Measurements from ENCODE around the gene NEDD4L.
"Not testable (repeated sequence)": the region's sequence is repeated elsewhere in the genome, so short reads cannot be mapped to it uniquely, and the experiment has no call there.

GRCh38 chr18:58050963-58051362 lies 6.9 kb downstream of the NEDD4L start:
- TF ChIP-seq POU6F1 (CRISPR knock-in tag; IDR thresholded peaks at IDR 0.05; ENCODE audit: borderline replicate concordance, low read depth); RARB (CRISPR knock-in tag; IDR thresholded peaks at IDR 0.05); TSHZ2 (CRISPR knock-in tag; IDR thresholded peaks at IDR 0.05); ARNTL (CRISPR knock-in tag; IDR thresholded peaks at IDR 0.05; ENCODE audit: borderline replicate concordance, low read depth); ZFP30 (CRISPR knock-in tag; IDR thresholded peaks at IDR 0.05); PATZ1 (CRISPR knock-in tag; IDR thresholded peaks at IDR 0.05; ENCODE audit: borderline replicate concordance); BACH2 (CRISPR knock-in tag; IDR thresholded peaks at IDR 0.05; ENCODE audit: borderline replicate concordance); ZNF8 (CRISPR knock-in tag; IDR thresholded peaks at IDR 0.05); CSRNP3 (CRISPR knock-in tag; IDR thresholded peaks at IDR 0.05); ZC3H10 (CRISPR knock-in tag; IDR thresholded peaks at IDR 0.05): not testable (repeated sequence)
